Heart right ventricle (tissue), 16 donors: Measurements from ENCODE around the gene ADGRE3. TPM values are rescaled to one million over a fixed set of nuclear protein-coding genes. Genes with fewer than 3 reads are reported as not detected.
"Not testable (repeated sequence)": the region's sequence is repeated elsewhere in the genome, so short reads cannot be mapped to it uniquely, and the experiment has no call there.

ENCODE experiments used
- ATAC-seq, 8 donors: fragments of 200-7000 bp; cut with Tn5 transposase; one replicate each; pipeline ENCODE4 v1.9.1; 2020; ENCODE audit warnings: mild to moderate bottlenecking in 8 of 8, moderate library complexity in 8 of 8, moderate number of reproducible peaks in 1 of 8
- DNase-seq, 2 donors: peaks; one replicate each; pipeline ENCODE4 v3.0.0-alpha.2; 2020
- H3K27ac ChIP-seq, 10 donors: fragments of 200-600 bp; sonication (generic) in 2 of 10; one replicate each; pipeline versions ENCODE4 v1.5.0 to v1.8.0; 2020 to 2022; ENCODE audit warnings: mild to moderate bottlenecking in 3 of 10
- H3K27me3 ChIP-seq, 7 donors: fragments of 200-600 bp; one replicate each; pipeline ENCODE4 v1.8.0; 2021 to 2022; ENCODE audit warnings: mild to moderate bottlenecking in 2 of 7
- H3K36me3 ChIP-seq, 9 donors: fragments of 200-600 bp; sonication (generic) in 1 of 9; one replicate each; pipeline versions ENCODE4 v1.5.0 to v1.8.0; 2020 to 2022; ENCODE audit warnings: mild to moderate bottlenecking in 2 of 9
- H3K4me1 ChIP-seq, 9 donors: fragments of 200-600 bp; sonication (generic) in 1 of 9; one replicate each; pipeline versions ENCODE4 v1.5.0 to v1.8.0; 2020 to 2022; ENCODE audit warnings: mild to moderate bottlenecking in 4 of 9
- H3K4me3 ChIP-seq, 10 donors: fragments of 200-600 bp; sonication (generic) in 2 of 10; one replicate each; pipeline versions ENCODE4 v1.5.0 to v1.8.0; 2020 to 2022; ENCODE audit warnings: mild to moderate bottlenecking in 7 of 10, moderate library complexity in 2 of 10
- H3K9me3 ChIP-seq, 11 donors: fragments of 200-600 bp in 10 of 11; sonication (generic) in 2 of 11; one replicate each; pipeline versions ENCODE4 v1.5.0 to v1.8.0; 2013 to 2022; ENCODE audit warnings: mild to moderate bottlenecking in 2 of 11, control low read depth in 1 of 11, moderate library complexity in 1 of 11
- WGBS, 2 donors: extraction: QIAGEN DNeasy Blood & Tissue Kit; methylation state at CpG; one replicate each; pipeline ENCODE4 v1.1.7; 2013; ENCODE audit warnings: inconsistent platforms in 1 of 2; 5-methylcytosine and 5-hydroxymethylcytosine counted together
- intact Hi-C, 10 donors: fragments of 100-400 bp; cut with DNase I; formaldehyde crosslinking; loops; one replicate each; pipeline versions ENCODE4 v1.11.1 to v1.14.2; 2022
- polyA plus RNA-seq, 2 donors: library from polyadenylated mRNA; stranded (reverse); fragments of 200-250 nt; gene quantifications; one replicate each; pipeline ENCODE4 v1.2.3, GENCODE V29; 2013
- total RNA-seq, 10 donors: library from RNA; stranded (reverse); fragmentation: NEBNext Ultra II Directional in 3 of 10; extraction: Animal tissue kit (Norgen Biotek cat#: 25700) in 3 of 10; gene quantifications; one replicate each; pipeline versions ENCODE4 v1.2.1 to v1.2.4, GENCODE V29; 2021 to 2023
- TF ChIP-seq, protein P1 (sequence below), 9 donors: fragments of 200-600 bp; sonication (generic) in 2 of 9; IDR thresholded peaks; one replicate each; pipeline versions ENCODE4 v1.5.0 to v1.8.0; 2021 to 2022; ENCODE audit warnings: antibody characterized with exemption in 9 of 9, mild to moderate bottlenecking in 5 of 9, moderate library complexity in 1 of 9
- donor health status: Arrhythmogenic right ventricular cardiomyopathy.
- donor health status: ischemic (EF 13 %, LVEDD 7.1; RV severe dilation, severe dysfunction).
- donor health status: healthy with polysubstance abuse.
- donor health status: DM: no; HTN: yes; CAD: no.
- donor health status: DM: no; HTN: no; CAD: no.
- donor health status: ischemic (EF 25% LVEDD 6.9; RV normal size, moderate dysfunction).
- donor health status: ischemic (EF 25% LVEDD 5.7; RV mildly dilated, moderate dysfunction).
- donor health status: healthy.
- donor health status: DM: yes; HTN: yes; CAD: no.
- donor health status: Ischemic cardiomyopathy.
- donor health status: ischemic (EF 35%, LVEDD 5.7; RV mildly dilated, moderate dysfunction).
- donor health status: nonischemic (EF 11% LVEDD 7.7; RV severe dilation, severe dysfunction).
- donor health status: DM: yes; HTN: yes; CAD: no.
- donor health status: PGD.
- donor health status: ischemic (EF 29% LVEDD 5.4; RV normal size, mild dysfunction).
- donor health status: nonischemic (EF 23%, LVEDD 6.1; RV moderate dilation, normal function).

The ADGRE3 gene
- total and polyA plus RNA-seq, 12 donors = 0.01 to 0.78 (median 0.23) TPM; not detected in 4

DNA sequence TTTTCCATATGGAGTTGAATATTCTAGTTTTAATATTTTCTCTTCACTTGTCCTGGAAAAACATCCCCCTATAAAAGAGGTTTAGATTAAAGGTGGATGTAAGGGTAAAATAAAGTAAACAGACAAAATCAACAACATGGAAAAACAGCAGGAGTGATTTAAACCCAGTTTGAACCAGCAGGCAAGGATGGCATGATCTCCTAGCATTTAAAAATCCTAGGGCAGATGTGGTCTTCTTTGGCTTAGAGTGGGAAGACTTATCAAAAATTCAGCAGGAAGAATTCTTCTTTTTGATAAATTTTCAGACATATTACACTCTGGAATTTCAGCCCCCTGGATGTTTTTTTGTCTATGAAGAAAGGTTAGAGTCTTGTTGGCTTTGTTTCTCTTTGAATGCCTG is 55.2 kb downstream of the ADGRE3 start:
- H3K27ac ChIP-seq = no peak overlapping the region
- TF ChIP-seq, protein P1, sequence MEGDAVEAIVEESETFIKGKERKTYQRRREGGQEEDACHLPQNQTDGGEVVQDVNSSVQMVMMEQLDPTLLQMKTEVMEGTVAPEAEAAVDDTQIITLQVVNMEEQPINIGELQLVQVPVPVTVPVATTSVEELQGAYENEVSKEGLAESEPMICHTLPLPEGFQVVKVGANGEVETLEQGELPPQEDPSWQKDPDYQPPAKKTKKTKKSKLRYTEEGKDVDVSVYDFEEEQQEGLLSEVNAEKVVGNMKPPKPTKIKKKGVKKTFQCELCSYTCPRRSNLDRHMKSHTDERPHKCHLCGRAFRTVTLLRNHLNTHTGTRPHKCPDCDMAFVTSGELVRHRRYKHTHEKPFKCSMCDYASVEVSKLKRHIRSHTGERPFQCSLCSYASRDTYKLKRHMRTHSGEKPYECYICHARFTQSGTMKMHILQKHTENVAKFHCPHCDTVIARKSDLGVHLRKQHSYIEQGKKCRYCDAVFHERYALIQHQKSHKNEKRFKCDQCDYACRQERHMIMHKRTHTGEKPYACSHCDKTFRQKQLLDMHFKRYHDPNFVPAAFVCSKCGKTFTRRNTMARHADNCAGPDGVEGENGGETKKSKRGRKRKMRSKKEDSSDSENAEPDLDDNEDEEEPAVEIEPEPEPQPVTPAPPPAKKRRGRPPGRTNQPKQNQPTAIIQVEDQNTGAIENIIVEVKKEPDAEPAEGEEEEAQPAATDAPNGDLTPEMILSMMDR (IDR thresholded peaks at IDR 0.05) = no peak
- ATAC-seq (no peak), DNase-seq (no peak)
- peaks cover 0 to 22% (median 12%) of the 10 kb centered on the region in 11 donors for H3K9me3 ChIP-seq
- H3K4me1 ChIP-seq = peaks cover 0 to 14% (median 0%) of the 10 kb centered on the region in 9 donors
- intact Hi-C loops = no loop called here
- H3K27me3 ChIP-seq = no peaks in the 10 kb centered on the region
- no peak overlapping the region for H3K4me3 ChIP-seq
- no peaks in the 10 kb centered on the region for H3K36me3 ChIP-seq

DNA sequence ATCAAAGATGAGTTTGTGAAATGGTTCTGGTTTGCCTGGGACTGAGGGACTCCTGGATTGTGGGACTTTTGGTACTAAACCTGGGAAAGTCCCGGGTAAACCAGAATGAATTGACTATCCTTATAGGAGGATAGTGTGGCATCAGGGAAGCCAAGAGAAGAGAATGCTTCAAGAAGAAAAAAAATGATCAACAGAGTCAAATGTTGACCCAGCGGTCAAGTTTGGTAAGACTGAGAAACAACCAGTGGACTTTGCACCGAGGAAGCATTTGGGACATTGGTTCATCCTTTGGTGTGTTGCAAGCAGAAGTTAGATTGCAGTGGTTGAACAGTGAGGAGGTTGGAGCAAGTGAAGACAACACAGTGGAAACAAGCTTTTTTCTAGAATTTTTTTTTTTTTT is 58.2 kb downstream of the ADGRE3 start:
- no peaks in the 10 kb centered on the region for H3K36me3 ChIP-seq
- peak overlapping the region in 1 of 10 donors; percentile 31 for H3K27ac ChIP-seq
- no peaks in the 10 kb centered on the region for H3K27me3 ChIP-seq
- H3K9me3 ChIP-seq = peaks cover 0 to 22% (median 12%) of the 10 kb centered on the region in 11 donors
- TF ChIP-seq, protein P1 (IDR thresholded peaks at IDR 0.05) = no peak
- DNase-seq (no peak), ATAC-seq (no peak)
- H3K4me3 ChIP-seq = no peak overlapping the region
- intact Hi-C loops = no loop called here
- WGBS, 2 donors = 92 to 95% methylated on average over 3 of the region's 3 CpGs
- H3K4me1 ChIP-seq = peaks cover 0 to 27% (median 0%) of the 10 kb centered on the region in 9 donors

DNA sequence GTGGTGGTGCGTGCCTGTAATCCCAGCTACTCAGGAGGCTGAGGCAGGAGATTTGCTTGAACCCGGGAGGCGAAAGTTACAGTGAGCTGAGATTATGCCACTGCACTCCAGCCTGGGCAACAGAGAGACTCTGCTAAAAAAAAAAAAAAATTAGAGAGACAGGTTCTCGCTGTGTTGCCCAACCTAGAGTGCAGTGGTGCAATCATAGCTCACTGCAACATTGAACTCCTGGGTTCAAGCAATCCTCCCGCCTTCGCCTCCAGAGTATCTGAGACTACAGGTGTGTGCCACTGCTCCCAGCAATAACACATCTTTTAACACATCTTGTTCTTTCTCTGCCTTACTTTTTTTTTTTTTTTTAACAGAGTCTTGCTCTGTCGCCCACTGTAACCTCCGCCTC is 59.0 kb downstream of the ADGRE3 start:
- Histone ChIP-seq H3K36me3 (no peaks in the 10 kb centered on the region), H3K9me3 (peaks cover 0 to 22% (median 12%) of the 10 kb centered on the region in 11 donors), H3K4me1 (peaks cover 0 to 27% (median 0%) of the 10 kb centered on the region in 9 donors), H3K4me3 (no peak overlapping the region), H3K27me3 (no peaks in the 10 kb centered on the region), H3K27ac (peak overlapping the region in 1 of 10 donors; percentile 31)
- no peak for ATAC-seq
- no peak for DNase-seq
- TF ChIP-seq, protein P1 (IDR thresholded peaks at IDR 0.05) = no peak
- WGBS, 2 donors = 91 to 93% methylated on average over 8 of the region's 8 CpGs
- intact Hi-C loops = no loop called here

DNA sequence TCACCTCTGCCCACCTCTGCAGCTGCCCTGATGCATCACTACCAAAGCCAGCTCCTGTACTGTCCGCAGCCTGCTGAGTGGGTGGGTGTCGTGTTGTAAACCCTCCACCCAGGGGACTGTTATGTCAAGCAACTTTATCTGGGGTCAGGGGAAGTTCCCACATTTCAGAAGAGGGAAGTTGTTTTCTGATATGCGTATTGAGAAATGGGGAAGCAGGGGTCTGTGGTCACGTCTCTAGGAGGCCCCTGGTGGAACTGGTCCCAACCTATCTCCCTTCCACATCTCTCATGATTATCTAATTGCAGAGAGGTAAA is 60.6 kb downstream of the ADGRE3 start:
- Histone ChIP-seq H3K27me3 (no peaks in the 10 kb centered on the region), H3K27ac (peak overlapping the region in 2 of 10 donors; percentile 15 to 62), H3K4me3 (no peak overlapping the region), H3K4me1 (peaks cover 0 to 27% (median 0%) of the 10 kb centered on the region in 9 donors), H3K36me3 (no peaks in the 10 kb centered on the region), H3K9me3 (peaks cover 0 to 10% (median 3%) of the 10 kb centered on the region in 11 donors)
- ATAC-seq = peak in 3 of 8 donors; percentile 25 to 49 (median 42)
- intact Hi-C loops = no loop called here
- TF ChIP-seq, protein P1 (IDR thresholded peaks at IDR 0.05) = no peak
- WGBS, 2 donors = 40 to 44% methylated on average over 4 of the region's 4 CpGs
- no peak for DNase-seq

DNA sequence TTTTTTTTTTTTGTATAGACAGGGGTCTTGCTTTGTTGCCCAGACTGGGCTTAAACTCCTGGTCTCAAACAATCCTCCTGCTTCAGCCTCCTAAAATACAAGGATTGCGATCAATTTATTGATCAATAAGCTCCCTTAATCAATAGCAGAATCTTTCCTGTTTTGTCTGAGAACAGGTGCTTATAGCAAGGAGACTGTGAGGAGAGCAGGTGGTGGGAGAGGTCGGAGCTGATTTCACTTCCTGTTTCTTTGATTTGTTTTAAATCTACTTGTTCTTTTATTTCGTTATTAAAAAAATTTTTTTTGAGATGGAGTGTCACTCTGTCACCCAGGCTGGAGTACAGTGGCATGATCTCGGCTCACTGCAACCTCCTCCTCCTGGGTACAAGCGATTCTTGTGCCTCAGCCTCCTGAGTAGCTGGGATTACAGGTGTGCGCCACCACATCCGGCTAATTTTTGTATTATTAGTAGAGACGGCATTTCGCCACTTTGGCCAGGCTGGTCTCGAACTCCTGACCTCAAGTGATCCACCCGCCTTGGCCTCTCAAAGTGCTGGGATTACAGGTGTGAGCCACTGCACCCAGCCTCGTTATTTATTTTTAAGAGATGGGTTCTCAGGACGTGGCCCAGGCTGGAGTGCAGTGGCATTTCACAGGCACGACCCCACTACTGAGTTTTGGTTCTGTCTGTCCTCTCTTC is 61.1 kb downstream of the ADGRE3 start:
- ATAC-seq, H3K36me3 ChIP-seq, intact Hi-C loops, H3K27me3 ChIP-seq, DNase-seq, H3K4me3 ChIP-seq, H3K9me3 ChIP-seq: not testable (repeated sequence)
- Histone ChIP-seq H3K27ac (peak overlapping the region in 1 of 10 donors; percentile 15), H3K4me1 (peaks cover 0 to 27% (median 0%) of the 10 kb centered on the region in 9 donors)
- 70 to 74% methylated on average over 14 of the region's 14 CpGs for WGBS, 2 donors
